HG02970 (cell line): ENCODE data around the gene CFAP54.
A peak's percentile ranks its signal among the peaks of the same experiment; 100 is the strongest.
"Not testable (repeated sequence)": the region's sequence is repeated elsewhere in the genome, so short reads cannot be mapped to it uniquely, and the experiment has no call there.

Experiments used
- ATAC-seq: cut with Tn5 transposase; IDR thresholded peaks from one replicate; pipeline ENCODE4 v1.9.1; 2021; ENCODE audit warnings: mild to moderate bottlenecking, moderate library complexity, moderate number of reproducible peaks; ENCODE audit not compliant: unreplicated experiment, low FRiP score

CFAP54 gene, protein sequence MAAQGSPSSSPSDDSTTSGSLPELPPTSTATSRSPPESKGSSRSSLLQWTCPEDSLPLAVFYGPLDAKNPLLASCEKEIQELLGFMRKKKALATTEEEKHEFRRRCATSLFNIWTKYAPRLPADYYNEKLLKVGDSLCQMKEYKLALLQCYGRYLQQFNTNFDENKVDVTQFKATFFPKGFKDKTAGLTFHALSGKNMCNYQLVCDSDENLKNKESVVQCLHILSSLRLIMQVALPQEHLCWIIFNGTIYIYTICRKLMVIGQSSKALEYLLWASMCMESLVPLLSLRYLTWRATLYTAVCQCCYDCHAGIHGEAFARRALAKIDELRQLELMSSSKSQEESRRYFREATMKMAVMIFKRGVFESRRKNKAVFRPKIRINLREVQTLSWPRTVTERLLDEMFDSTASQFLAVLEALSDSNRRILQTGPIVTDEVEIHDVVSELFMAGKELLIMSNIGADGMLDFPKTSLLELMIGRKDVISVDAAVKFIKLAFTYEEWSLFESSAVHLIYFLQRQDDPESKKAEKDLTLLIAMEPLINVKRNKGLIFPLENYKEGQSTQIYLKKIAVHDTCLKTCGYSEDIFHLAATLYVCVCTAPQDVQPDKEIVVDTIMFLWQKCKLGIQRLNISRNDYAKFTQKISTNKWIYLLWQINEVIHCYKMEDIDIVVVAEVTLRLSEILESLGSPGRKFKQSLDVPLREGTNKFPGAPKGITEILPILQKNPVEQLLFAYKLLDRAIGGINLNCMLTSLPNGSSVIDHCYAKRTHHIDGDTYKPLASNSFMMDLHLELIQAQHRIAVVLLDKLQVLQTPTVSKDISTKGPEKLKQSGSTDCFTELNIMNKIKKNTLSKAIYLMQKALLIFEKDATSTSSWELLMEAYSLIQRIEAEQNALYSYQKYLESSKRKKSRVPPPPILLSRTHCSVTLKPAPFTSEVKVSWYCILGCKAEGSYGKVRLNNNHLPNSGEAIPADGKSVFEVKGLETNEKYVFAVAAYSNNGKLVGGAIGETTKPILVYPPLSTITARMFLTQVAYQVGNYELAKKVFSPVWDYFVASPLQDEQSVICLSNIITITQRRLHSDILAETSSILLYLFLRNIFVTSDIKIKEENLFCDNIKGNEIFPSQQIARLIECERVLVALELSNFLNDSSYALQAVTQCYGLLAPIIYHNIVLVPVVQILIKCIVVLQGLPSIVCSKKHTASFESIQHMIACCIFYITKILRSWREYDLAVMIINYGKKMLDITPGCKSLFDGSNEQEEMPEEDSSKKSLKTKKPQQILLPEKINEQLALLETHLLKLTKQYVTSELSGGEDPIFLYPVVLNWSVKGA (N-terminal part only)

DNA sequence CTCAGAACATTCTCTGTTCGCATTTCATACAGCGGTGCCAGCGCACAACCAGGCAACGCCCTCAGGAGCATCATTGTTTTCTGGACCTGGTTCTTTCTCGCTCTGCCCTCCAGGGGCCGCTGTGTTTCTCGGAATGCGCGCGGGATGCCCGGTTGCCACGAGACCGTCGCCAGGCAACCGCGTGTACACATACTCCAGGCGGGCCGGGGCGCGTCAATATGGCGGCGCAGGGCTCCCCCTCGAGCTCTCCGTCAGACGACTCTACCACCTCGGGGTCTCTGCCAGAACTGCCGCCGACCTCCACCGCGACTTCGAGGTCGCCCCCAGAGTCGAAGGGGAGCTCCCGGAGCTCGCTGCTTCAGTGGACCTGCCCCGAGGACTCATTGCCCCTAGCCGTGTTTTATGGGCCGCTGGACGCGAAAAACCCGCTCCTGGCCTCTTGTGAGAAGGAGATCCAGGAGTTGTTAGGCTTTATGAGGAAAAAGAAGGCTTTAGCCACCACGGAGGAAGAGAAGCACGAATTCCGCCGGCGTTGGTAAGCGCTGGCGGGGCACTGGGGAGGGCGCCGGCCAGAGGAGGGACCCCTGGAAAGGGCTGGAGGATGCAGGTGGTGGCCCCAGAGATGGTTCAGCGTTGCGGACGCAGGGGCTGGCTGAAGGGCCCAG, at the start of gene CFAP54:
Gene CFAP54, plus strand, starts transcription at position 186 of the 665 bp plus-strand sequence. Its CDS starts 33 bp downstream, at position 219.
- peak; percentile 97 for ATAC-seq

DNA sequence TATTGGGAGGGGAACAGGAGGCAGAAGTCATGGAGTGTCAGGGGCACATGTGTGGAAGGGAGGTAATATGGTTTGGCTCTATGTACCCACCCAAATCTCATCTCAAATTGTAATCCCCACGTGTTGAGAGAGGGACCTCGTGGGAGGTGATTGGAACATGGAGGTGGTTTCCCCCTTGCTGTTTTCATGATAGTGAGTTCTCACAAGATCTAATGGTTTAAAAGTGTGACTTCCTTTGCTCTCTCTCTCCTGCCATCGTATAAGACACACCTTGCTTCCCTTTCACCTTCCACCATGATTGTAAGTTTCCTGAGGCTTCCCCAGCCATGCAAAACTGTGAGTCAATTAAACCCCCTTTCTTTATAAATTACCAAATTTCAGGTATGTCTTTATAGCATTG, 47.6 kb upstream of the CFAP54 start:
- ATAC-seq: no peak

DNA sequence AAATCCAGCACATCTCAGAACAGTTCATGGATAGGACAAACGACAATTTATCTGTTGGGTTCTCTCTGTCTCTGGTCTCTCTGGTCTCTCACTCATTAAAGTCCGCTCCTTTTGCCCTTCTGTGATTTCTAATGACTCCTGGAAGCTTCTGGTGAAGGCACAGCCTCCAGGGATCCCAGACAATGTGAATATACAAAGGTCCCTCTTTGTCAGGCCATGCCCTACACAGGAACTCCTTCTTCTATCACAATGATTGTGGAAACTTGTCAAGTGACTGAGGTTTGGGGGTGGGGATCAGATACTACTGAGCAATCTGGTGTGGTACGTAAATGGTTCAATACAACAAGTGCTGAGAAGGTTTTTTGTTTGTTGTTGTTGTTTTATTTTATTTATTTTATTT, 46.5 kb upstream of the CFAP54 start:
- no peak for ATAC-seq

DNA sequence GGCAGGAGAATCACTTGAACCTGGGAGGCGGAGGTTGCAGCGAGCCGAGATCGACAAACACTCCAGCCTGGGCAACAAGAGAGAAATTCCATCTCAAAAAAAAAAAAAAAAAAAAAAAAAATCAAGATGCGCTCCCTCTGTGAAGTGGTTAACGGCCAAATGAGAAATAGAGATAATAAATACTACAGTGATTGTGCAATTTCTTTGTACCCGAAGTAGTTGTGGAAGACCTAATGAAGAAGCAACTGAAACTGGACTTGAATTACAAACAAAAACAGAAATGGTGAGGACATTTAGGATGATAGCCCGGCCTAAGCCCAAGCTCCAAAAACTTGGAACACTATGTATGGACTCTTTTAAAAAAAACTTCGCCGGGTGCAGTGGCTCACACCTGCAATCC, 45.0 kb upstream of the CFAP54 start:
- ATAC-seq: no peak

DNA sequence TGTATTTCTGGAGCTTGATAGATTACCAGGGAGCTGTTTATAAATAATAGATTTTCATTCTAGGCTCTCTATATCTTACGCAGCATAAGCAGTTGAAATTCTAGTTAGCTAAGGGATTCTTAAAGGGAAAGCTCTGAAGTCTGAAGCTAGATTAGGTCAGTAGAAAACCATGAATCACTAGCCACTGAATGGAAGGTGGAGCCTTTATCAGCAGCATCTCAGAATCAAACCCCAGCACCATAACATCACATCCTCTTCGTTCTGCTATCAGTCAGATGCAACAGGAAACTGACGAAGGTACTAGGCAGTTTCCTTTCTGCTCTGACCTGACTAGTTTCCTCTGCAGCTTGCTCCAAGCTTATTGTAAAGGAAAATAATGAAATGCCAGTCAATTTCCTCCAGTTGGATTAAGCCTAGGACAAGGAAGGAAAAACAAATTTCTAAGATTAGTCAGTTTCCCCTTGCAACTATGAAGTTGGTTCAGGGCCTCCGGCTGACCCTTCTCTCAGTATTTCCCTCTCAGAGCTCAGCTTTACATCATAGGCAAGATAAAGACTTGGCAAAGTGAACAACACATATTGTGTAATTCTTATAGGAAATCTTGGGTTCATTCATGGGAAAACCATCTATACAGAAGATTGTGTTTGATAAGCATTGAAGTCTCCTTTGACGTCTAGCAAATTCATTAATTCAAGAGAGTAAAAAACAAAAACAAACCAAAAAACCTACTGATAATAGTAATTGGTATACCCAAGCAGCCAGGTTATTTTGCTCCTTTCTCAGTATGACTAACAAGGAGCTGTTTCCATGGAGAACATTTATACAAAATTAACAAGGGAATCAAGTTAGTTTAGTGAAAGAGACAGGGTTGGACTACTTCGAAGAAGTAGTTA, 43.4 kb upstream of the CFAP54 start:
- ATAC-seq: peak; percentile 66

DNA sequence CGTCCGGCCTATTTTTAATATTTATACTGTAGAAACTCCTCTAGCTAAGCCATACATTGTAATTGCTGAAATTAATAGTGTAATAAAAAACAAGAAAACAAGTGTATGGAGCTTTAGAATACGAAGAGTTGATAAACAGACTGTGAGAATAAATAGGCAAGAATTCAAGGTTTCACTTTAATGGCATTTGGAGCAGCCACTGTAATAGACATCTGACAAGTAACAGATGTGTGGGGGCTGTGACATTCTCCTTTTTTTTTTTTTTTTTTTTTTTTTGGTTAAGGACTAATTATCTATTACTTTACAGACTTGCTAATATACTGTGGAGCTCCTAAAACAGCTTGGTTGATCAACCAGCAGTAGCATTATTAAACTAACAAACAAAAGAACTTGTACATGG, 42.1 kb upstream of the CFAP54 start:
- no peak for ATAC-seq

DNA sequence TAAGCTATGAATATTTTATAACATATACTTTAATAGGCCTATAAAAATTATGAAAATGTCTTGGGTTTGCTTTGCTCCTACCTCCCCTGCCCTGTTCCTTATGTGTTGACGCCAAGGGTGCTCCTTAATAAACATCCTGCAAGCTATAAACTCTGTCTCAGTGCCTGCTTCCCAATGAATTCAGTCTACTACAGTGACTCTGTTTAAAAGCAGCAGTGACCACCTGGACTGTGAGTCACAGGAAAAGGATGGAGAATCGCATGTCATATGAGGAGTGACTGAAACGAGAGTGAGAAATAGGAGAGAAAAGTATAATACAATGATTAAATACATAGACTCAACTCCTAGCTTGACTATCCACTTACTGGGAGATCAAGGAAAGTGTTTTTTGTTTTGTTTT, 41.1 kb upstream of the CFAP54 start:
- ATAC-seq: no peak

DNA sequence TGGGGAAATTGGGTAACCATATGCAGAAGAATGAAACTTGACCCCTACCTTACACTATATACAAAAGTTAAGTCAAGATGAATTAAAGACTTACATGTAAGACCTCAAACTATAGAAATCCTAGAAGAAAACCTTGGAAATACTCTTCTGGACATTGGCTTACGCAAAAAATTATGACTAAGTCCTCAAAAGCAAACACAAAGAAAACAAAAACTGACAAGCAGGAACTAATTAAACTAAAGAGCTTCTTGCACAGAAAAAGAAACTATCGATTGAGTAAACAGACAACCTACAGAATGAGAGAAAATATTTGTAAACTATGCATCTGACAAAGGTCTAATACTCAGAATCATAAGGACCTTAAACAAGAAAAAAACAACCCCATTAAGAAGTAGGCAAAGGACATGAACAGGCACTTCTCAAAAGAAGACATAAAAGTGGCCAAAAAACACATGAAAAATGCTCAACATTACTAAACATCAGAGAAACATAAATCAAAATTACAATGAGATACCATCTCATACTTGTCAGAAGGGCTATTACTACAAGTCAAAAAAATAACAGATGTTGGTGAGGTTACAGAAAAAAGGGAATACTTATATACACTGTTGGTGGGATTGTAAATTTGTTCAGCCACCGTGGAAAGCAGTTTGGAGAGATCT, 37.0 kb upstream of the CFAP54 start:
- no peak for ATAC-seq

DNA sequence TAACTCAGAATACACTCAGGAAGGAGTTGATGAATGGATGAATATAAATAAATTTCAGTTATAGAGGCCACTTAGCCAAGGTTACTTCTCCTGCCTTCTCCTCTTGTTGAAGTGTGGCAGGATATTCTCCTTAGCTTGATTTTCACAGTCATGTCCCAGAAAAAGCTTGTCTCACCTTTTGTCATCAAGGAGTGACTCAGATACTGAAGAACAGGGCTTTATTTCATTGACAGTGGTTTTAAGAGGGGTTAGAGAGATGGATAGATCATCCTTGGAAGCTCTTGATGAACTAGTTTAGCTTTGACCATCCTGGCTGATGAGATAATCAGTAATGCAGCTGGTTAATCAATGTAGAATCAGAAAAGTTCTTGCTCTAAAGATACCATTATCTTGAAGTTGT, 35.0 kb upstream of the CFAP54 start:
- ATAC-seq: no peak

DNA sequence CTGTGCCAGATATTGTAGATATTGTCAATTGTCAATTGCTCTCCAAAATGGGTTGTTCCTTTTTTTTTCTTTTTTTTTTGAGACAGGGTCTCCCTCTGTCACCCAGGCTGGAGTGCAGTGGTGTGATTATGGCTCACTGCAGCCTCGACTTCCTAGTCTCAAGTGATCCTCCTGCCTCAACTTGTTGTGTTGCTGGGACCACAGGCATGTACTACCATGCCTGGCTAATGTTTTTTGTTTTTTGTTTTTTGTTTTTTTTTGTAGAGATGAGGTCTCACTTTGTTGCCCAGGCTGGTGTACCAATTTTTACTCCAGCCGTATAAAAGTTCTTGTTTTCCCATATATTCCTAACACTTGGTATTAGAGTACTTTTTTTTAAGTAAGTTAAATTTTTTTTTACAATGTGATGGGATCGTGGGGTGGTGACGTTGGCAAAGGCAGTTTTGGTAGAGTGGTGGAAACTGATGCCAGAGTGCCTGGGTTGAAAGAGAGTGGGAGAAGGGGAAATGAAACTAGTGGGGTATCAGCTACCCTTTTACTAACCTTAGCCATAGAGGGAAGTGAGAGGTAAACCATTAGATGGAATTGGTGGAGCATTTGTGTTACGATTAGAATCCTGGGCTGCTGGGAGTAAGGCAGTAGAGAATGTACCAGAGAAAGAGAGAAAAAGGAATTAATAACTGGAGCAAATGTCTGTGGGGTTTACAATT, 33.0 kb upstream of the CFAP54 start:
- no peak for ATAC-seq

DNA sequence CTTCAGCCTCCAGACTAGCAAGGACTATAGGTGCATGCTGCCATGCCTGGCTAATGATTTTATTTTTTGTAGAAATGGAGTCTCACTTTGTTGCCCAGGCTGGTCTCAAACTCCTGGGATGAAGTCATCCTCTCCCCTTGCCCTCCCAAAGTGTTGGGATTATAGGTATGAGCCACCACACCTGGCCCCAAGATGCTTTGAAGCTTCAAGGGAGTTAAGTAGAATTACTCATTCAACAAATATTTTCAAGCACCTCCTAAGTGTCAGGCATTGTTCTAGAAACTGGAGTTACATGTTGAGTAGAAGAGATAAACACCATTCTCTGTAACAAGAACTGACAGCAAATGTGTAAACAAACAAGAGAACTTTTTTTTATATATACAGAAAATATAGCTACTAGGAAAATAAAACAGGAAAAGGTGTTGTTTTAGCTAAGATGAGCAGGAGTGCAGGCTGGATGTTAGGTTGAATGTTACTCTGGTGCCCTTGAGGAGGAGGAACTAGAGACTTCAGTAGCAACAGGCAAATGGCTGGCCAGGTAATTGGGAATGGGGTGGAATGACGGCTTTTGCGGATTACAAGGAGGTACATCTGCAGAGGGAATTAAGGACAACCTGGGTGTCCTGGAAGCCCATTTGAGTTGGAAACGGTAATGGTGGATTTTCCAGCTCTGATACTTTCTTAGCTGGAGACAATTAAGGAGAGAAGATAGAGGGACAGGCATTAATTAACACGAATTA, 32.0 kb upstream of the CFAP54 start:
- ATAC-seq: no peak

DNA sequence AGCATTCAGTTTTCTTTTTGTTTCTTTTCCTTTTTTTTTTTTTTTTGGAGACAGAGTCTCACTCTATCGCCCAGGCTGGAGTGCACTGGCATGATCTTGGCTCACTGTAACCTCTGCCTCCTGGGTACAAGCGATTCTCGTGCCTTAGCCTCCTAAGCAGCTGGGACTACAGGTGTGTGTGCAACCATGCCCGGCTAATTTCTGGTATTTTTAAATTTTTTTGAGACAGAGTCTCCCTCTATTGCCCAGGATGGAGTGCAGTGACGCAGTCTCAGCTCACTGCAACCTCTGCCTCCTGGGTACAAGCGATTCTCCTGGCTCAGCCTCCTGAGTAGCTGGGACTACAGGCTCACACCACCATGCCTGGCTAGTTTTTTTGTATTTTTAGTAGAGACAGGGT, 30.1 kb upstream of the CFAP54 start:
- not testable (repeated sequence) for ATAC-seq

DNA sequence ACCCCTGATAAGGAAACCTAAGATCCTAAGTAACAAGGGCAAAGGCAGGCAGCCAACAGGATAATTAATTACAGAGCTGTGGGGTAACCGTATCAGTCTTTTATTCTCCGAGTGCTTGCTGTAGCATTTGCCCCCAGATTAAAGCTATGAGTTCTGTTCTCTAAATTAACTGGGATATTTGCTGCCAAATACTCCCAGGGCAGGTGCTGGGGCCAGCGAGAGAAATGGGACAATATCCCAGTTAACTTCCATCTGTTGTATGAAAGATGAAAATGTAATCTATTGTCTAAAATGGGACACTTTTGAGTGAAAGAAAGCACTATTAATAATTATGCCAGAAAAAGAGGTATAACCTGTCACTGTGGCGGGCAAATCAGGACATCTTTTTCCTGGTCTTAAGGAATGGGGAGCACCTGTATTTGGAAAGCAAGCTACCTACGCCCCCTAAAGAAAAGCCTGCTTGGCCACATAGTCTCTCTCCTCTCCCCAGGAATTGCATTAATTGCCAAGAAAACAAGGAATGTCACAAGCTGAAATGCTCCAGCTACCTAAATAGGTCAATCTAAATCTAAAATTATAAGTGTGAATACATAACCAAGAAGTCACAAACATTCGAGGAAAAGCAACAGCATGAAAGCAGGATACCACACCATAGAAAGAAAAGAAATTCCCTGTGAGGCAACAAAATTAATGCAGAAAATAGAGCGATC, 26.7 kb upstream of the CFAP54 start:
- no peak for ATAC-seq

DNA sequence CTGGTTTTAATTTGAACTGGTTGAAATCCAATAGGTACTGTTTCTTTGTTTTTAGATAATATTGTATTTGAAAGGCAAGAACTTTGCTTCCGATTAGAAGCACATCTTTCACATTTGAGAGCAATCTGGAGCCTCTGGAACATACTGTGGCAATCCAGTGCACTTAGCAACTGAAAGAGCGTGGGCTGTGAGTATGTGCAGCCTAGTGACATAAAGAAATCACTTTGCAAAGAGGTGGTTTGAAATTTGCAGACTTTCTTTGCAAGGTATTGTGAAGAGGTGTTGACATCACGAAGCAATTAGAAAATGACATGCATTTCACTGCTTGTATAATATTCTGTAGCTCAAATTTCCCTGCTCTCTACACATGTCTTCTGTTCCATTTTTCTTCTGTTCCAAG, 23.5 kb upstream of the CFAP54 start:
- ATAC-seq: no peak

DNA sequence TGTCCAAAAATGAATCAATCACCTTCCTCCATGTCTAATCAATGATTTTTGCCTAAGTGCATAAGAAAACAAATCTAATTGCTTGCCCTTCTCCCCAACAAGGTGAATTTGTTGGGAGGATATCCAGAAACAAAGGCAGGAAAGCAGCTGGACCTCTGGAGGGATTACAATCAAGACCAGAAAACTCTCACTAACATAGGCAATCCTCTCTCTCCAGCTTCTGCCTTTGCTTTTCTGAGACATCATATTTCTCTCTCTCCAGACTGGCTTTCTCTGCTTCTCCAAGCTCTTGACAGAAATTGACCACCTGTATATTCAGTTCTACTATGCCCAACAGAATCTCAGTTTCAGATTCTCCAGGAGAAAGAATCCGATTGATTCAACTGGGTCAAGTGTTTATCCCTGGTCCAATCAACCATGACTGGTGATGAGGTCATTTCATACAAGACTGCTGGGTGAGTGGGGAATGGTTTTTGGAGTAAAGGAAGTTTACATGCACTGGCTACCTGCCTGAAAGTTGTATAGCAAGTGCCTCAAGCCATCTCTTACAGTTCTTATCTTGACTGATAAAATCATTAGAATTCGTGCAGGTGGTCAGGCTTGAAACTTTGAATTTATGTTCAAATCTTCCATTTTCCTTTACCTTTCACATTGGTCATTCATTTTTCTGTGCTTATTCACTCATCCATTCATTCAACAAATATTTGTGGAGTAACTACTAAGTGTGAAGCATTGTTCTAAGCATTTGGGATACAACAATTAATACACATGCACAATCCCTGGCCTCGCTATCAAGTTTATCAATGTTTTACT, 22.2 kb upstream of the CFAP54 start:
- ATAC-seq: no peak
